ENCODE results near the gene RABEP1.

RABEP1 gene

DNA sequence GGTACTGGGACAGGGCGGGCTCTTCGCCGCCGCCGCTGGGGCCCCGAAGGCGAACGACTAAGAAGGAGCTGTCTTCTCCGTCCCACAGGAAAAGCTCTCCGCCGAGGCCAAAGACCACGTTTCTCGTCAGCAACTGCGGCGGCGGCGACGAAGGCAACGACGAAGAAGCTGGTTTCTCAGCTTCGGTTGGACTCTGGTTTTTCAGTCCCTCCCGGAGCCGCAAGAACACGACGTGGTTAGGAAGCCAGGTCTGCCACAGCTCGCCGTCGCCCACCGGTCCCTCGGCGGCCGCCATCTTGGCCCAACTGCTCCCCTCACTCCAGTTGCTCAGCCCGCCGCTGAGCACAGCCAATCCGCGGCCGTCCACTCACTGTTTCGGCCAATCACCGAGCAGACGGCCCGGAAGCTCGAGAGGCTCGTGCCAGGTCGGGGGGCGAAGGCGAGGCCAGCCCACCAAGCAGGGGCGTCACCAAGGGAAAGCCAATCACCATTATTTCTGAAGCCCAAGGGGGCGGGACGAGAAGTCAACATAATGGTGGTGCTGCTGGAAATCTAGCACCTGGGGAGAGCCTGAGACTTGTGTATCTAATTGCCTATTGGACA, 137.4 kb downstream of the RABEP1 start, which contains the start of gene NUP88:
Gene NUP88 (minus strand): TSS at position 307 of the 603 bp plus-strand sequence. CDS start 12 bp downstream, at position 295.
- Histone ChIP-seq H3F3A (ENCODE audit: low read depth) (no peaks in the 10 kb centered on the region), H3K4me2 (ENCODE audit: low read depth, low read length, poor library complexity, severe bottlenecking) (peak within 1 kb of the TSS; percentile 97), H3K9me2 (replicated peaks; ENCODE audit: low read depth, low read length) (no peaks in the 10 kb centered on the region), H3K4me3 (ENCODE audit: low read length, poor library complexity, severe bottlenecking) (peak within 1 kb of the TSS; percentile 97), H4K20me1 (ENCODE audit: insufficient read depth, low read length, poor library complexity, severe bottlenecking) (peaks cover 70% of the 10 kb centered on the region), H3K27me3 (ENCODE audit: insufficient read depth, low read length, poor library complexity, severe bottlenecking) (no peaks in the 10 kb centered on the region), H2AFZ (ENCODE audit: low read length) (peak within 1 kb of the TSS; percentile 91), H3K9me3 (ENCODE audit: insufficient read depth, low read depth, low read length) (no peaks in the 10 kb centered on the region), H3K4me1 (ENCODE audit: insufficient read depth, low read length, poor library complexity, severe bottlenecking) (peaks cover 45% of the 10 kb centered on the region), H3K79me2 (ENCODE audit: insufficient read depth, low read length) (peaks cover 85% of the 10 kb centered on the region), H3K9ac (ENCODE audit: low read depth, low read length, poor library complexity, severe bottlenecking) (peak within 1 kb of the TSS; percentile 93), H3K36me3 (ENCODE audit: insufficient read depth, low read length) (peaks cover 19% of the 10 kb centered on the region; the same call in 1 of the 2 replicates)
- TF ChIP-seq, protein P1, sequence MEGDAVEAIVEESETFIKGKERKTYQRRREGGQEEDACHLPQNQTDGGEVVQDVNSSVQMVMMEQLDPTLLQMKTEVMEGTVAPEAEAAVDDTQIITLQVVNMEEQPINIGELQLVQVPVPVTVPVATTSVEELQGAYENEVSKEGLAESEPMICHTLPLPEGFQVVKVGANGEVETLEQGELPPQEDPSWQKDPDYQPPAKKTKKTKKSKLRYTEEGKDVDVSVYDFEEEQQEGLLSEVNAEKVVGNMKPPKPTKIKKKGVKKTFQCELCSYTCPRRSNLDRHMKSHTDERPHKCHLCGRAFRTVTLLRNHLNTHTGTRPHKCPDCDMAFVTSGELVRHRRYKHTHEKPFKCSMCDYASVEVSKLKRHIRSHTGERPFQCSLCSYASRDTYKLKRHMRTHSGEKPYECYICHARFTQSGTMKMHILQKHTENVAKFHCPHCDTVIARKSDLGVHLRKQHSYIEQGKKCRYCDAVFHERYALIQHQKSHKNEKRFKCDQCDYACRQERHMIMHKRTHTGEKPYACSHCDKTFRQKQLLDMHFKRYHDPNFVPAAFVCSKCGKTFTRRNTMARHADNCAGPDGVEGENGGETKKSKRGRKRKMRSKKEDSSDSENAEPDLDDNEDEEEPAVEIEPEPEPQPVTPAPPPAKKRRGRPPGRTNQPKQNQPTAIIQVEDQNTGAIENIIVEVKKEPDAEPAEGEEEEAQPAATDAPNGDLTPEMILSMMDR (conservative IDR thresholded peaks at IDR 0.05; ENCODE audit: low read length) = no peak
- no peak for TF ChIP-seq EZH2phosphoT487 (IDR thresholded peaks at IDR 0.05; ENCODE audit: borderline replicate concordance)

DNA sequence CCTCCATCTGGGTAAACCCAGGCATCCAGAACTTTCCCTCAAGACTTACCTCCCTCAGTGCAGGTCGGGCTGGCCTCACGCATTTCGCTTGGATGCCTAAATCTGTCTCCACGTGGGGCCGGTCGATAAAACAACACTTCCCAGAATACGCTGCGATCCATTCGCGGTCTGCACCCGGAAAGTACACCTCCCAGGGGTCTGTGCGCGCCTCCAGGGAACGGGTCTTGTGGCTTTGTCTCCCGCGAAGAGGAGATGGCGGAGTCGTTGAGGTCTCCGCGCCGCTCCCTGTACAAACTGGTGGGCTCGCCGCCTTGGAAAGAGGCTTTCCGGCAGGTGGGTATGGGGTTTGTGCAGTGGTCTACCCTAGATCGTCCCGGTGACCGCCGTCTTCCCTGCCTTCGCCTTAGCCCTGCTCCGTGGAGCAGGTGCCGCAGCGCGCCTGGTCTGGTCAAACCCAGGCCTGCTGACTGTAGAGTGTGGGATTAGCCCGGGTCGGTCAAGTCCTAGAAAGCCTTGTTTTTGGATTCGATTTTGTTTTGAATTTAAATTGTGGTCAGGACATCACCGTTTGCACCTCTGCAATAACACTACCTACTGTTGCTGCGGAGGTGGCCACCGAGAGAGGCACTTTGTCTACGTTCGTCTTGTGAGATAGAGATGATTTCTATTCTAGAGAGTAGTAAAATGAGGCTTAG, 138.0 kb downstream of the RABEP1 start, which contains the start of gene RPAIN:
Gene RPAIN (plus strand): TSS at position 224 of the 695 bp plus-strand sequence. CDS start 29 bp downstream, at position 253.
- peaks cover 21% of the 10 kb centered on the region; the same call in 1 of the 2 replicates for H3K36me3 ChIP-seq (ENCODE audit: insufficient read depth, low read length)
- H2AFZ ChIP-seq (ENCODE audit: low read length) = peak within 1 kb of the TSS; percentile 91
- peaks cover 87% of the 10 kb centered on the region for H3K79me2 ChIP-seq (ENCODE audit: insufficient read depth, low read length)
- H3K4me1 ChIP-seq (ENCODE audit: insufficient read depth, low read length, poor library complexity, severe bottlenecking) = peaks cover 48% of the 10 kb centered on the region
- no peaks in the 10 kb centered on the region for H3F3A ChIP-seq (ENCODE audit: low read depth)
- peak within 1 kb of the TSS; percentile 97 for H3K4me2 ChIP-seq (ENCODE audit: low read depth, low read length, poor library complexity, severe bottlenecking)
- no peaks in the 10 kb centered on the region for H3K27me3 ChIP-seq (ENCODE audit: insufficient read depth, low read length, poor library complexity, severe bottlenecking)
- peak within 1 kb of the TSS; percentile 97 for H3K4me3 ChIP-seq (ENCODE audit: low read length, poor library complexity, severe bottlenecking)
- peaks cover 74% of the 10 kb centered on the region for H4K20me1 ChIP-seq (ENCODE audit: insufficient read depth, low read length, poor library complexity, severe bottlenecking)
- H3K9me2 ChIP-seq (replicated peaks; ENCODE audit: low read depth, low read length) = no peaks in the 10 kb centered on the region
- no peaks in the 10 kb centered on the region for H3K9me3 ChIP-seq (ENCODE audit: insufficient read depth, low read depth, low read length)
- H3K9ac ChIP-seq (ENCODE audit: low read depth, low read length, poor library complexity, severe bottlenecking) = peak within 1 kb of the TSS; percentile 93
- TF ChIP-seq, protein P1 (conservative IDR thresholded peaks at IDR 0.05; ENCODE audit: low read length) = no peak
- no peak for TF ChIP-seq EZH2phosphoT487 (IDR thresholded peaks at IDR 0.05; ENCODE audit: borderline replicate concordance)

DNA sequence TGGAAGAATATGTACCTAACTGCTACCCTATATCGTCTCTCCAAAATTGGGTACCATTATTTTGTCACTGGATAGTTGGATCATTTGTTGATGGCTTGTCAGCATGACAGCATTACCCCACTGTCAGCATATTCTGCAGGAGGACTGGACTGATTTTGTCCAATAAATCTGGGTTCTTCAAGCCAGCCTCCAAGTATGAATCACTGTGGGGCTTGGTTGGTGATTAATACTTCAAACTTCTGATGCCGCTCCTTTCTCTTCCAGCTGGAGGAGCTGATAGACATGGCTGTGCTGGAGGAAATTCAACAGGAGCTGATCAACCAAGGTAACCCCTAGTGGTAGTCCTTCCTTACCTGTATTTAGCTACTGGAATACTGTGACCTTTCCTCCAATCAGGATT, 140.4 kb downstream of the RABEP1 start:
- TF ChIP-seq, protein P1 (conservative IDR thresholded peaks at IDR 0.05; ENCODE audit: low read length) = no peak
- no peak for TF ChIP-seq EZH2phosphoT487 (IDR thresholded peaks at IDR 0.05; ENCODE audit: borderline replicate concordance)
- Histone ChIP-seq H3K79me2 (ENCODE audit: insufficient read depth, low read length) (peaks cover 65% of the 10 kb centered on the region), H4K20me1 (ENCODE audit: insufficient read depth, low read length, poor library complexity, severe bottlenecking) (peaks cover 53% of the 10 kb centered on the region), H3K9me2 (replicated peaks; ENCODE audit: low read depth, low read length) (no peaks in the 10 kb centered on the region), H3K27me3 (ENCODE audit: insufficient read depth, low read length, poor library complexity, severe bottlenecking) (no peaks in the 10 kb centered on the region), H3K9ac (ENCODE audit: low read depth, low read length, poor library complexity, severe bottlenecking) (peak overlapping the region; percentile 0), H3K4me3 (ENCODE audit: low read length, poor library complexity, severe bottlenecking) (peak overlapping the region; percentile 97), H3F3A (ENCODE audit: low read depth) (no peaks in the 10 kb centered on the region), H2AFZ (ENCODE audit: low read length) (no peak overlapping the region), H3K4me1 (ENCODE audit: insufficient read depth, low read length, poor library complexity, severe bottlenecking) (peaks cover 34% of the 10 kb centered on the region), H3K36me3 (ENCODE audit: insufficient read depth, low read length) (peaks cover 26% of the 10 kb centered on the region), H3K9me3 (ENCODE audit: insufficient read depth, low read depth, low read length) (no peaks in the 10 kb centered on the region), H3K4me2 (ENCODE audit: low read depth, low read length, poor library complexity, severe bottlenecking) (peak overlapping the region; percentile 97)
